NCI-H2196 (cell line): Measurements from ENCODE around the gene ACBD4.

ENCODE experiments used
- DNase-seq: peaks from one replicate; lab custom pipeline; 2025; ENCODE audit not compliant: unreplicated experiment; lab: John Stamatoyannopoulos, UW

The ACBD4 gene

DNA sequence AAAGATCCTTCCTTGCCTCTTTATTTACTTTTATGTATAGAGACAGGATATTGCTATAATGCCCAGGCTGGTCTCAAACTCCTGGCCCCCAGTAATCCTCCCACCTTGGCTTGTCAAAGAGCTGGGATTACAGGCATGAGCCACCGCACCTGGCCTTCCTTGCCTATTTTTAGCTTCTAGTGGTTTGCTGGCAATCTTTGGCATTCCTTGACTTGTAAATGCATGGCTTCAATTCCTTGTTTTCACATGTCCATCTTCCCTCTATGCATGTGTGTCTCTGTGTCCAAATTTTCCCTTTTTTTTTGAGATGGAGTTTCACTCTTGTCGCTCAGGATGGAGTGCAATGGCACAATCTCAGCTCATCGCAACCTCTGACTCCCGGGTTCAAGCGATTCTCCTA is 48.7 kb downstream of the ACBD4 start:
- no peak for DNase-seq

DNA sequence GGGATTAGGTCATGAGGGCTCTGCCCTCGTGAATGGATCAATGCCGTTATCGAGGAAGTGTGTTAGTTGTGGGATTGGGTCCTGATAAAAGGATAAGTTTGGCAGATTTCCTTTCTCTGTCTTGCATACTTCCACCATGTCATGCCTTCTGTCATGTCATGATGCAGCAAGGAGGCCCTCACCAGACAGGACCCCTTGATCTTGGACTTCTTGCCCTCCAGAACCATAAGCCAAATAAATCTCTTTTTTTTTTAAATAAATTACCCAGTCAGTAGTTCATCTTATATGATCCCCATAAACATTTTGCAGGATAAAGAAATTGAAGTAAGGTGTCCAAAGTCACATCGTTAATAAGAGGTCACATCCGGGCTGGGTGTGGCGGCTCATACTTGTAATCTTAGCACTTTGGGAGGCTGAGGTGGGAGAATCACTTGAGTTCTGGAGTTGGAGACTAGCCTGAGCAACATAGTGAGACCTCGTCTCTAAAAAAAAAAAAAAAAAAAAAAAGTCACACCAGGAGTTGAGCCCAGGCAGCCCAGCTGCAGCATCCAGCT is 51.4 kb downstream of the ACBD4 start:
- DNase-seq, result no peak

- no peak for DNase-seq
These were observed 53.5 kb downstream of the ACBD4 start for GRCh38 chr17:45189009-45189408.

GRCh38 chr17:45190503-45191255 is 55.2 kb downstream of the ACBD4 start:
- no peak for DNase-seq
